ENCODE results near the gene SLC9A1. TPM values are rescaled to one million over a fixed set of nuclear protein-coding genes. Genes with fewer than 3 reads are reported as not detected.
A peak's percentile ranks its signal among the peaks of the same experiment; 100 is the strongest.

SLC9A1 gene
- total and polyA plus RNA-seq, 11 donors = 9.4 to 44.9 (median 20.6) TPM

DNA sequence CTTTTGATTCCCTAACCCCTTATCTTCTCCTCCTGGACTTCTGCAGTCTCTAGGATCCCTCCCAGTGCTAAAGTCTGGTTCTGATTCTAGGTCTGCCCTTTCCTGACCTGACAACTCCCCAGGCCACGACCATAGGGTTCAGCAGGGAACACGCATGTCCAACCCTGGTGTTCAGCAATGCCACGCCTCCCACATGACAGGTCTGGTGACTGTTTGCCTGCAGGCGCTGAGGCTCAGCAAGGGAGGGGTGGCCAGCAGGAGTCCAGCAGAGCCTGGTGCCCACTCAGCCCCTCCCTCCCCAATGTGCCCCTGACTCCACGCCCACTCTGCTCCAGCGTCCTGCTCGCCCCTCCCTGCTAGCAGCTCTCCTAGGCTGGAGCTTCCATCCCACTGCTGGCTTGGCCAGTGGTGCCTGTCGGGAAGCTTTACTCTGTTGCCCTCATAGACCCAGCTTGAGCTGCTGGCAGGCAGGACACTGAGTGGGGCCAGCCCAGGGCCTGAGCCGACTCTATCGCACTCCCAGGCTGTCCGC lies 17.3 kb downstream of the SLC9A1 start:
- Histone ChIP-seq H3K4me1 (peaks cover 0 to 97% (median 76%) of the 10 kb centered on the region in 12 donors), H3K27me3 (no peaks in the 10 kb centered on the region), H3K4me3 (peak overlapping the region in 1 of 12 donors; percentile 45), H3K36me3 (peaks cover 0 to 5% (median 0%) of the 10 kb centered on the region in 9 donors), H3K9me3 (no peaks in the 10 kb centered on the region), H3K27ac (peak overlapping the region; percentile 6 to 95 (median 66))
- TF ChIP-seq POLR2A (IDR thresholded peaks at IDR 0.05) = no peak
- TF ChIP-seq, protein P1, sequence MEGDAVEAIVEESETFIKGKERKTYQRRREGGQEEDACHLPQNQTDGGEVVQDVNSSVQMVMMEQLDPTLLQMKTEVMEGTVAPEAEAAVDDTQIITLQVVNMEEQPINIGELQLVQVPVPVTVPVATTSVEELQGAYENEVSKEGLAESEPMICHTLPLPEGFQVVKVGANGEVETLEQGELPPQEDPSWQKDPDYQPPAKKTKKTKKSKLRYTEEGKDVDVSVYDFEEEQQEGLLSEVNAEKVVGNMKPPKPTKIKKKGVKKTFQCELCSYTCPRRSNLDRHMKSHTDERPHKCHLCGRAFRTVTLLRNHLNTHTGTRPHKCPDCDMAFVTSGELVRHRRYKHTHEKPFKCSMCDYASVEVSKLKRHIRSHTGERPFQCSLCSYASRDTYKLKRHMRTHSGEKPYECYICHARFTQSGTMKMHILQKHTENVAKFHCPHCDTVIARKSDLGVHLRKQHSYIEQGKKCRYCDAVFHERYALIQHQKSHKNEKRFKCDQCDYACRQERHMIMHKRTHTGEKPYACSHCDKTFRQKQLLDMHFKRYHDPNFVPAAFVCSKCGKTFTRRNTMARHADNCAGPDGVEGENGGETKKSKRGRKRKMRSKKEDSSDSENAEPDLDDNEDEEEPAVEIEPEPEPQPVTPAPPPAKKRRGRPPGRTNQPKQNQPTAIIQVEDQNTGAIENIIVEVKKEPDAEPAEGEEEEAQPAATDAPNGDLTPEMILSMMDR (IDR thresholded peaks at IDR 0.05) = no peak
- DNase-seq (peak in 4 of 5 donors; percentile 62 to 71 (median 69)), ATAC-seq (peak; percentile 29 to 56 (median 51))
- 50 to 67% (median 56%) methylated on average over 11 of the region's 11 CpGs for WGBS, 4 donors
- intact Hi-C loops (cut with DNase I) = no loop called here

DNA sequence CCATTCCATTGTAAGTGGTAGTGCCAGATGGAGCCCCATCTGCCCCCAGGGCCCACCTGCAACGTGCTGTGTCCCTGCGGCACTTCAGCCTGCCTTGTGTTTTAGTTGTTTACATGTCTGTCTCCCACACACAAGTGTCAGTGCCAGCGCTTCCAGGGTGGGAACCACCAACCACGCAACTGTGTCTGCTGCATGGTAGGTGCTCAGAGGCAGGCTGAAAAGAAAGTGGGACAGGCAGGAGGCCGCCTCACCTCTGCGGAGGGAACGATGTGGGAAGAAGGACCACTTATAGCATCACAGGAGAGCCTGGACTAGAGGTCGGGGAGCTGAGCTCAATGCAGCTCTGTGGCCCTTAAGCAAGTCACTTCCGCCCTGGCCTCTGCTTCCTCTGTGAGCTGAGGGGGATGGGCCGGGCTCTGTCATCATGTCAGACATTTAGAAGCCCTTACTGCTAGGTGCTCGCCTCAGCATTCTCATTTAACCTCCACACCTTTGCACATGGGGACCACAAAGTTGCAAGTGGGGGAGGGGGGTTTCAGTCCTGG lies 17.9 kb downstream of the SLC9A1 start:
- Histone ChIP-seq H3K36me3 (peaks cover 0 to 5% (median 0%) of the 10 kb centered on the region in 9 donors), H3K9me3 (no peaks in the 10 kb centered on the region), H3K4me3 (peak overlapping the region in 1 of 12 donors; percentile 45), H3K27ac (peak overlapping the region in 11 of 12 donors; percentile 6 to 95 (median 68)), H3K27me3 (no peaks in the 10 kb centered on the region), H3K4me1 (peaks cover 0 to 96% (median 75%) of the 10 kb centered on the region in 12 donors)
- WGBS, 4 donors = 61 to 74% (median 66%) methylated on average over 11 of the region's 11 CpGs
- no peak for TF ChIP-seq POLR2A (IDR thresholded peaks at IDR 0.05)
- TF ChIP-seq, protein P1 (IDR thresholded peaks at IDR 0.05) = no peak
- intact Hi-C loops (cut with DNase I) = no loop called here
- ATAC-seq (peak in 2 of 4 donors; percentile 37 to 44), DNase-seq (peak; percentile 48 to 81 (median 72))

DNA sequence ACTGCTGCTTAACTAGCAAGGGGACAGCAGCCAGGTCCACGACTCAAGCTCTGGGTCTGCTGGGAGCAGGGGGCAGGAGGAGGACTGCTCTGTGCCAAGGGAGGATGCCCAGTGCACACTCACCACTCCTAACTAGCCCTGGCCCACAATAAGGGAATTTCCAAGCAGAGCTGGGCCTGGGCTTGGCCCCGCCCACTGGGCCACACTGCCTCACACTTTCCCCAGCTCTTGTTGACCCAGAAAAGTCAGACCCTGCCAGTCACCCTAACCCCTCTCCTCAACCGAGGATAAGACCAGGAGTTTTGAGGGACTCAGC lies 18.7 kb downstream of the SLC9A1 start:
- no peak for TF ChIP-seq POLR2A (IDR thresholded peaks at IDR 0.05)
- TF ChIP-seq, protein P1 (IDR thresholded peaks at IDR 0.05) = no peak
- DNase-seq = no peak

DNA sequence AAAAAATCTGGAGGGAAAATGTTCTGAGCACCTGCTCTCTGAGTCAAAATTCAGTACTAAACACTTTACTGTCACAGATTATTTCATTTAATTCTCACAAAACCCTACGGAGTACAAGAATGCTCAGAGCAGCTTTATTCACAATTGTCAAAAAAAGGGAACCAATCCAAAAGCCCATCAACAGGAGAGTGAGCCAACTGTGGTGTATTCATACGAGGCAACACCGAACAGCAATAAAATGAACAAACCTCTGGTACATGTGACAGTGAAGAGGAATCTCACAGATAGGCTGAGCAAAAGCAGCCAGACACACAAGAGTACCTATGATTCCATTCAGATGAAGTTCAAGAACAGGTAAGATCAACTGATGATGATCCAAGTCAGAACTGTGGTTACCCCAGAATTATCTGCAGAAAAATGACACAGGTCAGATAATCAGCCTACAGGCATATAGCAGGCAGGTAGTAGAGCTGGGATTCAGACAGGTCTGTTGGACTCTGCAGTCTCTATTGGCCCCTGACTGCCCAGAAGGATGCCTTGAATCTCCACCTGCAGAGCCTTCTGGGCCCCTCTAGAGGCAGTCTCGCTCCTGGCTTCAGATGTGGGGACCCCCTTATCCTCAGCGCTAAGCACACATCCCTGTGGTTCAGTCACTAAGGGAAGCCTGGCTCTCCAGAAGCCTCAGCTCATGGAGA lies 19.2 kb downstream of the SLC9A1 start:
- TF ChIP-seq, protein P1 (IDR thresholded peaks at IDR 0.05) = peak in 1 of 12 donors; percentile 8
- no peak for TF ChIP-seq POLR2A (IDR thresholded peaks at IDR 0.05)
- no peak for ATAC-seq
- WGBS, 4 donors = 73 to 83% (median 78%) methylated on average over 4 to 5 of the region's 5 CpGs
- Histone ChIP-seq H3K4me3 (no peak overlapping the region), H3K36me3 (peaks cover 0 to 5% (median 0%) of the 10 kb centered on the region in 9 donors), H3K9me3 (no peaks in the 10 kb centered on the region), H3K27ac (peak overlapping the region in 4 of 12 donors; percentile 17 to 95 (median 68)), H3K27me3 (no peaks in the 10 kb centered on the region), H3K4me1 (peaks cover 0 to 89% (median 66%) of the 10 kb centered on the region in 12 donors)
- no peak for DNase-seq
- intact Hi-C loops (cut with DNase I) = no loop called here

More for the DNA sequence above, 18.7 kb downstream of the SLC9A1 start:
- peak in 1 of 4 donors; percentile 6 for ATAC-seq
- intact Hi-C loops (cut with DNase I) = no loop called here
- peaks cover 0 to 93% (median 67%) of the 10 kb centered on the region in 12 donors for H3K4me1 ChIP-seq
- no peaks in the 10 kb centered on the region for H3K27me3 ChIP-seq
- peaks cover 0 to 5% (median 0%) of the 10 kb centered on the region in 9 donors for H3K36me3 ChIP-seq
- peak overlapping the region in 5 of 12 donors; percentile 17 to 95 (median 68) for H3K27ac ChIP-seq
- WGBS, 4 donors = 43 to 74% (median 68%) methylated on average over 1 to 3 of the region's 3 CpGs
- H3K9me3 ChIP-seq = no peaks in the 10 kb centered on the region
- H3K4me3 ChIP-seq = no peak overlapping the region
